Osteoblast (primary cell): Measurements from ENCODE around the gene NPY4R. TPM values are rescaled to one million over a fixed set of nuclear protein-coding genes. Genes with fewer than 3 reads are reported as not detected.
"Not testable (repeated sequence)": the region's sequence is repeated elsewhere in the genome, so short reads cannot be mapped to it uniquely, and the experiment has no call there.

Source experiments
- DNase-seq: peaks from one replicate; pipeline ENCODE4 v3.0.0; 2011; ENCODE audit warnings: low spot score, mixed read lengths; ENCODE audit not compliant: insufficient read length; ENCODE audit errors: missing footprints
- H2AFZ ChIP-seq: 2 replicates; pipeline ENCODE4 v1.6.0; 2011; ENCODE audit warnings: mild to moderate bottlenecking, low read length
- H3K27ac ChIP-seq: 2 replicates; pipeline ENCODE4 v1.5.1; 2011; ENCODE audit warnings: mild to moderate bottlenecking, low read depth, low read length, moderate library complexity
- H3K27me3 ChIP-seq: 2 replicates; pipeline ENCODE4 v1.6.0; 2012; ENCODE audit warnings: mild to moderate bottlenecking, control low read depth, inconsistent platforms, low read length, moderate library complexity; ENCODE audit not compliant: insufficient read depth
- H3K36me3 ChIP-seq: 2 replicates; pipeline ENCODE4 v1.5.1; 2011; ENCODE audit warnings: mild to moderate bottlenecking, low read length, control low read depth, moderate library complexity; ENCODE audit not compliant: insufficient read depth
- H3K4me1 ChIP-seq: 2 replicates; pipeline ENCODE4 v1.5.1; 2011; ENCODE audit warnings: mild to moderate bottlenecking, low read length, control low read depth, moderate library complexity; ENCODE audit not compliant: insufficient read depth
- H3K4me2 ChIP-seq: 2 replicates; pipeline ENCODE4 v1.6.0; 2011; ENCODE audit warnings: mild to moderate bottlenecking, low read length; ENCODE audit not compliant: insufficient read depth
- H3K4me3 ChIP-seq: fragments of 200-600 bp; sonication (generic); 3 replicates; pipeline ENCODE4 v1.5.1; 2012; ENCODE audit warnings: mild to moderate bottlenecking, low read length, inconsistent platforms; ENCODE audit not compliant: insufficient read depth
- H3K79me2 ChIP-seq: 2 replicates; pipeline ENCODE4 v1.6.0; 2012; ENCODE audit warnings: mild to moderate bottlenecking, low read length, control low read depth, inconsistent platforms; ENCODE audit not compliant: insufficient read depth
- H3K9me3 ChIP-seq: 2 replicates; pipeline ENCODE4 v1.5.1; 2011; ENCODE audit warnings: low read depth, low read length, control low read depth
- H4K20me1 ChIP-seq: 2 replicates; pipeline ENCODE4 v1.6.0; 2012; ENCODE audit warnings: mild to moderate bottlenecking, low read length, control low read depth; ENCODE audit not compliant: insufficient read depth
- total RNA-seq: library from RNA; depleted of rRNA; stranded (reverse); fragments of >200 nt; gene quantifications from 2 replicates; pipeline ENCODE4 v1.2.3, GENCODE V29; 2012
- TF ChIP-seq, protein P1 (sequence below): IDR thresholded peaks from 2 replicates; pipeline ENCODE4 v1.5.1; 2011; ENCODE audit warnings: mild to moderate bottlenecking, low read depth, low read length, moderate library complexity; ENCODE audit errors: extremely low read depth

The NPY4R gene
- total RNA-seq, result under 0.01 and 0.36 TPM in 2 replicates

DNA sequence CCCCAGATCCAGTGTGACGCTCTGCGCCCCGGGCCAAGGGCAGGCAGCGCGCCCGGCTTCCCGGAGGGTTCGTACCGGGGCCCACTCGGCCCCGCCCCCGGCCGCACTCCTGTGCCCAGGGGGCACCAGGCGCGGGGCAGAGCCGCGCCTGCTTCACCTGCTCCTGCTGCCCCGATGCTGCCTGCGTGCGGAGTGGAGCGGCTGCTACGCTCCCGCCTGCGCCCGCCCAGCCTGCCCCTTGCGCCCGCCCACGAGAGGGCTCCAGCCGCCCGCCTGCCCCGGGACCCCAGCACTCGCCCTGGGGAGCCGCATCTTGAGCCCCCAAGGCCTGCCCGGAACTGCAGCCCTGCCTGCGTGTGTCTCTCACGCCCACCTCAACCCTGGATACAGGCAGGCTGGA, at the start of gene NPY4R:
Gene NPY4R (minus strand): TSS at position 194 of the 400 bp plus-strand sequence. CDS start 3,323 bp downstream, outside the sequence.
- not testable (repeated sequence) for H3K4me3 ChIP-seq, H3K9me3 ChIP-seq, H3K79me2 ChIP-seq, H2AFZ ChIP-seq, H3K4me1 ChIP-seq, H4K20me1 ChIP-seq, H3K36me3 ChIP-seq, H3K4me2 ChIP-seq, DNase-seq, H3K27ac ChIP-seq, H3K27me3 ChIP-seq

- Histone ChIP-seq H3K4me1 (peaks cover 11% of the 10 kb centered on the region), H3K9me3 (no peaks in the 10 kb centered on the region), H3K27ac (no peak overlapping the region), H3K4me2 (no peak overlapping the region), H4K20me1 (no peaks in the 10 kb centered on the region), H3K36me3 (no peaks in the 10 kb centered on the region), H3K27me3 (no peaks in the 10 kb centered on the region), H2AFZ (no peak overlapping the region), H3K4me3 (no peak overlapping the region), H3K79me2 (no peaks in the 10 kb centered on the region)
- TF ChIP-seq, protein P1, sequence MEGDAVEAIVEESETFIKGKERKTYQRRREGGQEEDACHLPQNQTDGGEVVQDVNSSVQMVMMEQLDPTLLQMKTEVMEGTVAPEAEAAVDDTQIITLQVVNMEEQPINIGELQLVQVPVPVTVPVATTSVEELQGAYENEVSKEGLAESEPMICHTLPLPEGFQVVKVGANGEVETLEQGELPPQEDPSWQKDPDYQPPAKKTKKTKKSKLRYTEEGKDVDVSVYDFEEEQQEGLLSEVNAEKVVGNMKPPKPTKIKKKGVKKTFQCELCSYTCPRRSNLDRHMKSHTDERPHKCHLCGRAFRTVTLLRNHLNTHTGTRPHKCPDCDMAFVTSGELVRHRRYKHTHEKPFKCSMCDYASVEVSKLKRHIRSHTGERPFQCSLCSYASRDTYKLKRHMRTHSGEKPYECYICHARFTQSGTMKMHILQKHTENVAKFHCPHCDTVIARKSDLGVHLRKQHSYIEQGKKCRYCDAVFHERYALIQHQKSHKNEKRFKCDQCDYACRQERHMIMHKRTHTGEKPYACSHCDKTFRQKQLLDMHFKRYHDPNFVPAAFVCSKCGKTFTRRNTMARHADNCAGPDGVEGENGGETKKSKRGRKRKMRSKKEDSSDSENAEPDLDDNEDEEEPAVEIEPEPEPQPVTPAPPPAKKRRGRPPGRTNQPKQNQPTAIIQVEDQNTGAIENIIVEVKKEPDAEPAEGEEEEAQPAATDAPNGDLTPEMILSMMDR, result no peak
- no peak for DNase-seq
Measured at GRCh38 chr10:46515366-46515765, 49.6 kb upstream of the NPY4R start.

GRCh38 chr10:46514899-46515298, 49.1 kb upstream of the NPY4R start:
- Histone ChIP-seq H3K4me2 (no peak overlapping the region), H3K36me3 (no peaks in the 10 kb centered on the region), H3K4me1 (peaks cover 11% of the 10 kb centered on the region), H2AFZ (no peak overlapping the region), H3K9me3 (no peaks in the 10 kb centered on the region), H3K79me2 (no peaks in the 10 kb centered on the region), H4K20me1 (no peaks in the 10 kb centered on the region), H3K4me3 (no peak overlapping the region), H3K27me3 (no peaks in the 10 kb centered on the region), H3K27ac (no peak overlapping the region)
- DNase-seq, result no peak
- TF ChIP-seq, protein P1, result no peak

DNA sequence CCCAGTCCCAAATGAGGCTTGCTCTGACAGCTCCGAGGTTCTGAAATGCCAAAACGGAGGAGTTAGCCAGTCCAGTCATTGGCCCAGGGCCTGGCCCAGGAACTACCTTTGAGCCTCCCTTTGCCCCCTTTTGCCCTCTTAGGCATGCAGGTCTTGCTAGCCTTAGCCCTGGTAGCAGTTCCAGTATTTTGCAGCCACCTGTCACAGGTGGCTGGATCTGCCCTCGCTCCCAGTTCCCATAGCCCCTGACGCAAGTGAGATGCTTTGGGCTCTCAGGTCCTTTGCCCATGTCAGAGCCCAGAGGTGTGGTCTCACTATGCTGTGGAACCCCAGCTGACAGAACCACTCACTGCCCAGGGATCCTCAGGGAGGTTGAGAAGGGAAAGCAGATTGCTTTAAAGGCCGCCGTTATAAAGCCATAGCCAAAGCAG, 48.7 kb upstream of the NPY4R start:
- H3K27ac ChIP-seq, result no peak overlapping the region
- TF ChIP-seq, protein P1, result no peak
- H3K27me3 ChIP-seq, result no peaks in the 10 kb centered on the region
- H3K9me3 ChIP-seq, result no peaks in the 10 kb centered on the region
- H3K36me3 ChIP-seq, result no peaks in the 10 kb centered on the region
- no peak overlapping the region for H3K4me3 ChIP-seq
- peaks cover 11% of the 10 kb centered on the region for H3K4me1 ChIP-seq
- no peak overlapping the region for H2AFZ ChIP-seq
- H3K79me2 ChIP-seq, result no peaks in the 10 kb centered on the region
- no peaks in the 10 kb centered on the region for H4K20me1 ChIP-seq
- H3K4me2 ChIP-seq, result no peak overlapping the region
- DNase-seq, result no peak

DNA sequence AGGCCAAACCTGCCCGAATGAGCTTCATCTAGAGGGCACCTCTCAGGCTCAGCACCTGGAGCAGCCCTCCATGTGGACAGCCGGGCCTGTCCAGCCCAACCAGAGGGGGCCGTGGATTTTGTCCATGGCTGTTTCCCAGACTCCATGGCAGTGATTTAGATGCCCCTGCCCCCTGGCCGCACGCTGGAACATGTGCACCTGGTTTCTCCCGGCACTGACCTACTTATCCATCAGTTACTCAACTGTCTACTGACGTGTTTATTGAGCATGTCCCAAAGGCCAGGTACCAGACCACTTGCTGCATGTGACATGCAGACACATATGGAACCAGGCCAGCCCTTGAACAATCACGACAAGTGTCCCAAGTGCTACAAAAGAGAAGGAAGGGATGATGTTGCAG, 47.6 kb upstream of the NPY4R start:
- not testable (repeated sequence) for H3K9me3 ChIP-seq, H3K4me3 ChIP-seq
- peaks cover 11% of the 10 kb centered on the region for H3K4me1 ChIP-seq

GRCh38 chr10:46512725-46513124, 47.0 kb upstream of the NPY4R start:
- not testable (repeated sequence) for H3K27ac ChIP-seq, H3K36me3 ChIP-seq, H3K9me3 ChIP-seq, H3K79me2 ChIP-seq, H4K20me1 ChIP-seq, DNase-seq, H2AFZ ChIP-seq, H3K4me2 ChIP-seq, H3K27me3 ChIP-seq, H3K4me3 ChIP-seq
- H3K4me1 ChIP-seq, result peaks cover 11% of the 10 kb centered on the region

More for the DNA sequence above, 47.6 kb upstream of the NPY4R start:
- not testable (repeated sequence) for H3K27ac ChIP-seq, H3K36me3 ChIP-seq, H4K20me1 ChIP-seq, H2AFZ ChIP-seq, H3K27me3 ChIP-seq, H3K4me2 ChIP-seq, DNase-seq, H3K79me2 ChIP-seq

- H3K4me1 ChIP-seq, H3K4me2 ChIP-seq, H3K4me3 ChIP-seq, H3K79me2 ChIP-seq, H3K9me3 ChIP-seq, H4K20me1 ChIP-seq, H2AFZ ChIP-seq, DNase-seq, H3K36me3 ChIP-seq, H3K27me3 ChIP-seq, H3K27ac ChIP-seq: not testable (repeated sequence)
Measured at GRCh38 chr10:46512002-46512401, 46.2 kb upstream of the NPY4R start.
